HL-60/S4 treated with phorbol 12-myristate 13-acetate at 8.2 ng/mL for 4 days and 3 days (cell line): Measurements from ENCODE around the gene IL18R1.

ENCODE experiments used
- in situ Hi-C: fragments of 300-500 bp; cut with MboI; formaldehyde crosslinking; loops from 2 replicates; pipeline ENCODE4 v1.15.0; 2022; ENCODE audit warnings: low sequenced_read_pairs

IL18R1 gene

GRCh38 chr2:102427249-102427648 lies 71.7 kb downstream of the IL18R1 start:
- in situ Hi-C loops = loop anchor here (25.0 kb wide), 1 partner anchor 540 kb away; no protein-coding TSS in a partner anchor

GRCh38 chr2:102428573-102428972 lies 73.0 kb downstream of the IL18R1 start:
- in situ Hi-C loops = loop anchor here (25.0 kb wide), 1 partner anchor 541 kb away; no protein-coding TSS in a partner anchor

- in situ Hi-C loops = loop anchor here (10.0 to 25.0 kb wide), 2 partner anchors 178 to 545 kb away; no protein-coding TSS in a partner anchor
These were observed 76.8 kb downstream of the IL18R1 start for GRCh38 chr2:102432386-102432785.

- in situ Hi-C loops = loop anchor here (10.0 to 25.0 kb wide), 2 partner anchors 179 to 547 kb away; no protein-coding TSS in a partner anchor
These were observed 78.5 kb downstream of the IL18R1 start for GRCh38 chr2:102433973-102434654.

GRCh38 chr2:102434655-102435381 lies 79.2 kb downstream of the IL18R1 start:
- in situ Hi-C loops = loop anchor here (10.0 to 25.0 kb wide), 2 partner anchors 180 to 548 kb away; no protein-coding TSS in a partner anchor

GRCh38 chr2:102435741-102436140 lies 80.1 kb downstream of the IL18R1 start:
- in situ Hi-C loops = loop anchor here (10.0 to 25.0 kb wide), 2 partner anchors 181 to 548 kb away; no protein-coding TSS in a partner anchor

- in situ Hi-C loops = loop anchor here (10.0 to 25.0 kb wide), 2 partner anchors 182 to 549 kb away; no protein-coding TSS in a partner anchor
These were observed 80.7 kb downstream of the IL18R1 start for GRCh38 chr2:102436323-102436722.

GRCh38 chr2:102437122-102437521 lies 81.5 kb downstream of the IL18R1 start:
- in situ Hi-C loops = loop anchor here (10.0 to 25.0 kb wide), 2 partner anchors 182 to 550 kb away; no protein-coding TSS in a partner anchor

- in situ Hi-C loops = loop anchor here (10.0 to 25.0 kb wide), 2 partner anchors 183 to 551 kb away; no protein-coding TSS in a partner anchor
These were observed 82.5 kb downstream of the IL18R1 start for GRCh38 chr2:102438111-102438510.

- in situ Hi-C loops = loop anchor here (10.0 to 25.0 kb wide), 2 partner anchors 184 to 551 kb away; no protein-coding TSS in a partner anchor
These were observed 83.0 kb downstream of the IL18R1 start for GRCh38 chr2:102438578-102438977.

GRCh38 chr2:102439065-102439695 lies 83.6 kb downstream of the IL18R1 start:
- in situ Hi-C loops = loop anchor here (10.0 to 25.0 kb wide), 2 partner anchors 184 to 552 kb away; no protein-coding TSS in a partner anchor

GRCh38 chr2:102442967-102443828 lies 87.6 kb downstream of the IL18R1 start:
- in situ Hi-C loops = loop anchor here (10.0 to 25.0 kb wide), 2 partner anchors 418 to 556 kb away; no protein-coding TSS in a partner anchor

GRCh38 chr2:102444233-102444632 lies 88.6 kb downstream of the IL18R1 start:
- in situ Hi-C loops = loop anchor here (10.0 to 25.0 kb wide), 2 partner anchors 419 to 557 kb away; no protein-coding TSS in a partner anchor

GRCh38 chr2:102446936-102447335 lies 91.3 kb downstream of the IL18R1 start:
- in situ Hi-C loops = loop anchor here (10.0 to 25.0 kb wide), 2 partner anchors 422 to 560 kb away; no protein-coding TSS in a partner anchor
